ENCODE data around the gene CRIM1.

The CRIM1 gene

DNA sequence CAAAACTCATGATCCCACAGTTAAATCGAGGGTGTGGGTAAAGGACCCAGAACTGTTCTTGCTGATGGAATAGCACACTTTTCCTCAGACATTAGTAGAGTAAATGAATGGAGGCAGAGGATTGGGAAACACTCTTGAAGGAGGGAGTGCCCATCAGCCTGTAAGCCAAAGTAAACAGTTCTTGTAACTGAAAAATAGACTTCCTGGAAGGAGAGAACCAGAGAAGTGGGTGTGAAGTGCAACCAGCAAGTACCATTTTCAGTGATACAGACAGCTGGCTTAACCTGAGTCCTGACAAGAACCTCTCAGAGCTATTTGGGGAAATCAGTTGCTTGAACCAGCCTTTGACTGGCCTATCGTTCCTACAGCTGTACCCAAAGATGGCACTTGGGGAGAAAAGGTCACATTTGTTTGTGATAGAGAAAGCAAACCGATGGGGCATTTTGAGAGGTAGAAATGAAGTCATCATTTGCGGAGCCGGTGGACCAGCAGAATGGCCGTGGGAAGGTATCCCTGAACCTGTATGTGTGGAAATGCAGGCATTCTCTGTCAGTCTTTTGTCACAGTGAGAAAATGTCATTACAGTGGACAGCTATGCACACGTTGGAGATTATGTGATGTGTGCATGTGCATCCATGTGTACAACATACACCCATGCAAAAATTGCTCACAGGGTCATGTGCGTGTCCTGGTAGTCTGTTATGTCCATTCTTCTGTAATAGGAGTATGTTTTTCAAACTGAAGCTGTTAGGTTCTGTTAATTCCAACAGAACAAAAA lies 17.8 kb downstream of the CRIM1 start:
- DNase-seq (ENCODE audit: low read depth), result peak; percentile 32

- peak; percentile 76 for DNase-seq (ENCODE audit: low read depth)
Measured at GRCh38 chr2:36374585-36374984, 19.0 kb downstream of the CRIM1 start.

DNA sequence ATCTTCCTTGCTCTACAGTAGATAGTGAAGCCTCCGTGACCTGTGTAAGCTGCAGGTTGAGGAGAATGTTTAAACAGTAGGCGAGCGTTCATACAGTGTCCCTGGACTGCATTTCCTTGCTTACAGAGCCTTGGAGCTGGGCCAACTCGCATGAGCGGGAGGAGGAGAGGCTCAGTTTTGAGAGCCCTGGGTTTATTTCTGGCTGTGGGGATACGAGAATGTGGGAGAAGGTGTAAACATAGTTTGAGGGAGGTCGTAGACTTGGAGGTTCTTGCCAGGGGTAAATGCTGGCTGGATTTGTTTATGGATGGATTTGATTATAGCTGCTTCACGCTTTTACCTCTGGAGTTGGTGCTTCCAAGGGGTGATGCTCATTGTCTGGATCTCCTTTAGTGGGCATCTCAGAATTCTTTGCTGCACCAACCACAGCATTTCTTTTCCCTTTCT lies 20.8 kb downstream of the CRIM1 start:
- DNase-seq (ENCODE audit: low read depth), result peak; percentile 58

- DNase-seq (ENCODE audit: low read depth), result peak; percentile 65
Measured at GRCh38 chr2:36376992-36377738, 21.6 kb downstream of the CRIM1 start.

DNA sequence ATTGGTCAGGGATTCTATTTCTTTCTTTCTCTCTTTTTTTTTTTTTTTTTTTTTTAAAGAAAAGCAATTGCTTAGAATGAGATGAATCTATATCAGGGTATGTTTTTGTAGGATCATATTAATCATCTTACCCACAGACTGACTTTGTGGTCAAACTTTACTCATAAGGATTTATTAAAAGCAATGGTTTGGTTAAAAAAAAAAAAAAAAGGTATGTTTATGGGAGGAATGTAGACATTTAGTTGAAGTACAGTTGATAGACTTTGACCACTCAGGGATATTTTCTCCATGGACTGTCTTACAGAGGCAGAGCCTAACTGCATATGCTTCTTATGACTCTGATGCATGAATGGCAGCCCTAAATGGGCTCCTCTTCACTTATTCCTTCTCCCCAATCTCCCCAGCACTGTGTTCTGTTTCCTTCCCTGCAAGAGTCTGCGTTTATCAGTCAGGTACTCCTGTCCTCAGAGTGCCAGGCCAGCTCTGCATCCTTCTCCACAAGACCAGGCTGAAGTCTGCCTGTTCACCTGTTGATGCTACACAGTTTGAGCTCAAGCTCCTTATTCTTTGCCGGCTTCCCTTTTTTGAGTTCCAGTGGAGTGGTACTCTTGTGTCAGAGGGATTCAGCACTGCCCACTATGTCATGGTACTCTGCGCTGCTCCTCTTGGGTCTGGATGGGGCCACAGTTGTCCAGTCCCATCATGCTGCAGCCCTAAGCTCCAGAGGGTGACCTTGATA lies 24.3 kb downstream of the CRIM1 start:
- peak; percentile 78 for DNase-seq (ENCODE audit: low read depth)

DNA sequence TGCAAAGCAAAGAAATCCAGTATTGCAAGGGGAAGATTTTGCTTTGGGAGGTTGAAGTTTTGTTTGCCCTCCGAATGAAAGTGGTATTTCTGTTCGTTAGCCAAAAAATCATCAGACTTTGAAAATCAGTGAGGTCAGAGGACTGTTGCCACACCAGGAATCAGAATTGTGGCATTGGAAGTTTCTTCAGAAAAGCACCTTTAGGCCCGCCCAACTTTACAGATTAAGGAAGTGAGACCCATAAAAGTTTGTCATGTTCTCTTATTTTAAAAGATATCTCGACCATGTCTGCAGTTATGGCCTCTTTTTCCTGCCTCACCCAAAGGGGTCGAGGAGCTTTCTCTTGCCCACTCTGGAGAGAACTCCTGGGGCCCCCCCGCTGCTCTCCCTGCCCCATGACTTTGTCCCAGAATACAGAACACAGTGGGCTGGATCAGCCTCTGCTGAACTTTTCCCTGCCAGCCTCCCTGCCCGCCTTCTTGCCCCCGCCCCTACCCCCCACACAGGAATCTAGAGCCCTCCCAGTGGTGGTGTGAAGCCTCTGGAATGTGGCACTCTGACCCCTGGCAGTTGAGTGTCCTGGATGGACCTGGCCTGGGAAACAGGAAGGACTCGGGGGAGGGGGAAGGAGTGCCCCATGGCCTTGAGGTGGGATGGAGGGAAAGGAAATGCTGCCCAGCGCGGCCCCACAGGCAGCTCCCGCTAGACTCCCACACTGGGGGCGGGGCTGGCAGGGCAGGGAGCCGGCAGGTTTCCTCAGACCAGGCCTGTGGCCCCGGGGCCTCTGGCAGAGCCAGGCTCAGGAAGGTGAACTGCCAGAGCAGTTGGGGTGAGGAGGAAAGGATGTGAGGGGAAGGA lies 25.3 kb downstream of the CRIM1 start:
- peak; percentile 86 for DNase-seq (ENCODE audit: low read depth)

GRCh38 chr2:36381993-36382392 lies 26.4 kb downstream of the CRIM1 start:
- no peak for DNase-seq (ENCODE audit: low read depth)

- no peak for DNase-seq (ENCODE audit: low read depth)
Measured at GRCh38 chr2:36382472-36382871, 26.9 kb downstream of the CRIM1 start.

DNA sequence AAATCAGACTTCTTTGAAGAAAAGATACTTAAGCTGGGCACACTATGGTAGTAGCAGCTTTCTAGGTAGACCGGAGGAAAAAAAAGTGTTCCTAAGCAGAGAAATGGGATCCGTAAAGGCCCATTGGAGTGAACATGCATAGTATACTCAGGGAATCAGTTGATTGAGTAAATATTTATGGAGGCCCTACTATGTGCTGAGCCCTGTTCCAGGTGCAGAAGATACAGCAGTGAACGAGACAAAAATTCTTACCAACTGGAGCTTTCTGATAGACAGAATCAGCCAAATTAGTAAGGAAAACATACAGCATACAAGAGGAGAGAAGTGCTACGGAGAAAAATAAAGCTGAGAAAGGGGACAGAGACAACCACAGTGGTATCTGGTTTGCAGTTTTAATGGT lies 28.1 kb downstream of the CRIM1 start:
- no peak for DNase-seq (ENCODE audit: low read depth)

GRCh38 chr2:36384454-36384853 lies 28.9 kb downstream of the CRIM1 start:
- no peak for DNase-seq (ENCODE audit: low read depth)

GRCh38 chr2:36385603-36386002 lies 30.0 kb downstream of the CRIM1 start:
- no peak for DNase-seq (ENCODE audit: low read depth)

DNA sequence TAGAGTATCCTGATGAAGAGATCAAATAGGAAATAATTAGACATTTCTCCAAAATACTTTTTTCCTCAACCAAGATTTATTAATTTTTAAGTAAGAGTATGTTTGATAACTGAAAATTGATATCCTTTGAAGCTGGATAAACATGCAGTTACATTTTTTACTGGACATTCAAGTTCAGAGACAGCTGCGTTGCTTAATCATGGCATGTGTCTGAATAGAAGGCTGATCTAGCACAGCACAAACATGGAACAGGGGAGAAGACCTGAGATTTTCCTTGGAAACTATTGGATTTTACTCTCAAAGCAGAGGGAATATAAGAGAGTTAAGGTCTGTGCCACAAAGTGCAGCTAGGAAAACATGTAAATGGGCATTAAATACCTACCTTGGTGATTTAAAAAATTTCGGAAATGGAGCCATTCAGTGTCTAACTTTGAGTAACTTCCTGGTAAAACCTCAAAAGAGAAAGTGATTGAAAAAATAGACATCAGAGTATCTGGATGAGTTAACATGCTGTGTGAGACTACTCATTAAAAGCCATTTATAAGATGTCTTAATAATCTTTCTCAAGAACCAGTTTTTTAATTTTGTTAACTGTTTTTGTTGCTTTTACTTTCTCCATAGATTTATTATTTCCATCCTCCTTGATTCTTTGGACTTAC lies 31.8 kb downstream of the CRIM1 start:
- DNase-seq (ENCODE audit: low read depth), result peak; percentile 44

DNA sequence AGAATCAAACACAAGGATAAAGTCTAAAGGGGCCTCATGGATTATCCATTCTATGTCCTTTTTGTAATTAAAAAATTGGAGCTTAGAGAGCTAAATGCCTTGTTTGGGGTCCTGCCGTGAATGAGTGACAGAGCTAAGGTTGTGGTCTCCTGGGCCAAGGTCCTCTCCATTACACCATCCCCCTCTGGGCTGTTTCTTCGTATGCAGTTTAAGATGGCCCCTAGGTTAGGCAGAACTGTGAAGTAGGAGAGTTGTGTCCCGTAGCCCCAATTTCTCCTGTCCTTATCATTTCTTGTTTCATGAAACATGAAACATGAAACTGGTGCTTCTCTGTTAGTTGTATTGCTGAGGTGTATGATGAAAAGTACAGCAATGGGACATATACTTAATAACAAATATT lies 32.9 kb downstream of the CRIM1 start:
- no peak for DNase-seq (ENCODE audit: low read depth)

DNA sequence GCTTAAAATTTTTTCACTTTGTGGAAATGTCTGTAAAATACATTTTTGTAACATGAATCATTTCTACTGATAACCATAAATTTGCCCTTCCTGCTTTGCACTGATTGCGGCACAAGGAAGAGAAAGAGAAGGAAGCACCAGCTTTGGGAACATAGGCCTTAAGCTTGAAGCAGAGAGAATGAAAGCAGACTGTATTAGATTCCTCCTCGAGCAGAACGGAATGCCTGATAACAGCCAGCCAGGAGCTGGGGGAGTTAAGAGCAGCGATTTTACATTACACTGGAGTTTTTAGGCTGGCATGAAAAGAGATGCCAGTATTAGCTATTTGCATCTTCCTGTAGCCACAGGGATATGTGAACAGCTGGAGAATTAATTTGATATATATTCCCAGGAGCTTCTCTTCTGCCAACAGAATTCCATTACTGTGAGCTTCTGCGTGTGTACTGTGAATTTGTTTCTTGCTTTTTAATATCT lies 33.5 kb downstream of the CRIM1 start:
- peak; percentile 67 for DNase-seq (ENCODE audit: low read depth)

DNA sequence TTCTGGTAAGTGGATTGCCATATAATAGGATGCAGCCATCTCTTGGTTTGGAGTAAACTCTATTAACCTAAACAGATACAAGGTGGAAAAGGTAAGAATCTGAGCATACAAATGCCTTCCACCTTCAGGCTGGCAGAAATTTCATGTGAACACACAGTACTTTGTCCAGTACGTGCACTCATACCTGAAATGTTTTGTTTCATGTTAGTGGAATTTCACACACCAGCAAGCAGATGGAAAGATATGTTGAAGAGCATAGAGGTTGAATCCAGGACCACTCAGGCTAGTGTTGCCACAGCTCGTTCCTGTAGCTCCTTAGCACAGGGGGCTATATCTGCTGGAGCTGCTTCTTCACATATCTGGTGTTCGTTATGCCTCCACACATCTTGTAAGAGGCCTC lies 34.0 kb downstream of the CRIM1 start:
- DNase-seq (ENCODE audit: low read depth), result no peak

DNA sequence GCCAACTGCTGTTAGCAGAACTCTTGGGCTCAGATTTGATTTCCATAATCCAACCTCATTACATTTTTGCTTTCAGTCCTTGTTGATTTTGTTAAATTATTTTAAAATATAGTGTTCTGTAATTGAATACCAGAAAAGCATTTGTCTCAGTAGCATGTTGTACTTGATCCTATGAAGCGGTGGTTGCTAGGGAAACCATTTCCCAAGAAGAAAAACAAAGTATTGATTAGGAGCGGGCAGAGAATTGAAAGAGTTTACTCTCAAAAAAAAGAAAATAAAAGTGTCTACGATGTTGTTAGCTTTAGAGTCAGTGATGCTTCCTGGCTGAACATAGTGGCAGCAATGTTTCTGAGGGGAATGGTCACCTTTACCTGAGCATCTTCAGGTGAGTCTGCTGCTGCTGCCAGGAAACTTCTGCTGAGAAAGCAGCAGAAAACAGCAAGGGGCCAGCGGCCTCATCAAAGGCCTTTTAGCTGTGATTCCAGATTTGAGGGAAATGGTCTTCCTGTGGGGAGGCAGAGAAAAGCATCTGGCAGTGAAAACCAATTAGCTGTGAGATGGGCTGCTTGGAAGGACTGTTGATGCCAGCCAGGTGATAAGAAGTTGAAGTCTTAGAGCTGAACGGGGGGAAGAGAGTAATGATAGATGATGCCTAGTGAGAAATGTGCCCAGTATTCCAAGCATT lies 37.1 kb downstream of the CRIM1 start:
- DNase-seq (ENCODE audit: low read depth), result no peak

DNA sequence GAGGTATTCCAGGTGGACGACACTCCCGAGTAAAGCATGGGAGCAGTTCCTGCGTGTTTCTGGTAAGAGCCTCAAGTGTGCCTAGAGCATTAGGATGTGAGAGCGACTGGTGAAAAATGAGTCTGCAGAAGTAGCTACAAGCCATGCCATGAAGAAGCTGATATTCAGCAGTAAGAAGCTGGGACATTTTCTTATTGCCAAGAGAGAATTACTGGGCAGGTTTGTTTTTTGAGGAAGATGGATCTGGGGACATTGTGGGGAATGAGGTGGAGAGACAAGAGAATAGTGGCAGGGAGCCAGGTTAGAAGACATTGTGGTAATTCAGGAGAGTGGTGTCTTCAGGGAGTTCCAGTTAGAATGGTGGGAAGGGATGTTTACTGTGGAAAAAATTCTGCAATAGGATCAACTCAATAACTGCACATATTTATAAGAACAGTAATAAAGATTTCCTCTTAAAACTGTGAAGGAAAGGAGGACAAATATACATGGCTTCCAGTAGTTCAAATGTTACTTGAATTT lies 38.2 kb downstream of the CRIM1 start:
- no peak for DNase-seq (ENCODE audit: low read depth)

DNA sequence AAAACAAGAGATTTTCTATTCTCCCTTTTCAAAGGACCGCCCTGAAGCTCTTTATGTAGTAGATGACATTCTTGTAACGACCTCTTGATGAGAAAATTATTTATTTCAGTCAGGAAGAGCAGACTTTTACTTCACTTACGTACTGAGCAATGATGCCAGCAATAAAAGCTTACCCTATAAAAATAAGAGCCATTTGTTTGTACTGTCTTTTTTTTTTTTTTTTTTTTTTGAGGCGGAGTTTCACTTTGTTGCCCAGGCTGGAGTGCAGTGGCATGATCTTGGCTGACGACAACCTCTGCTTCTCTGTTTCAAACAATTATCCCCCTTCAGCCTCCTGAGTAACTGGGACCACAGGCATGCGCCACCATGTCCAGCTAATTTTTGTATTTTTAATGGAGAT lies 39.2 kb downstream of the CRIM1 start:
- no peak for DNase-seq (ENCODE audit: low read depth)

DNA sequence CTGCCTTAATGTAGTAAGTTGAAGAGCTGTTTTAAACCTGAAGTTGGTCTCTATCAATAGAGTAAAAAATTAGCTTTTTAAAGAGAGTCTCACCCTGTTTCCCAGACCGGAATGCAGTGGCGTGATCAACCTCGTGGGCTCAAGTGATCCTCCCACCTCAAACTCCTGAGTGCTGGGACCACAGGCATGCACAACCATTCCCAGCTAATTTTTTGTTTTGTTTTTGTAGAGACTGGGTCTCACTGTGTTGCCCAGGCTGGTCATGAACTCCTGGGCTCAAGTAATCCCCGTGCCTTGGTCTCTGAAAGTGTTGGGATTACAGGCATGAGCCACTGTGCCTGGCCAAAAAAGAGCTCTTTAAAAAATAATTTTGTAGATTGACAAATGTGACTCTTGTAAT lies 40.3 kb downstream of the CRIM1 start:
- DNase-seq (ENCODE audit: low read depth), result no peak

GRCh38 chr2:36396878-36397539 lies 41.4 kb downstream of the CRIM1 start:
- DNase-seq (ENCODE audit: low read depth), result peak; percentile 46
